ENCODE measurements around the gene FCER2.

FCER2 gene

GRCh38 chr19:7704280-7705060 is 2.5 kb upstream of the FCER2 start:
- no peak for FAIRE-seq
- no peak for DNase-seq (ENCODE audit: insufficient read length, low spot score)

DNA sequence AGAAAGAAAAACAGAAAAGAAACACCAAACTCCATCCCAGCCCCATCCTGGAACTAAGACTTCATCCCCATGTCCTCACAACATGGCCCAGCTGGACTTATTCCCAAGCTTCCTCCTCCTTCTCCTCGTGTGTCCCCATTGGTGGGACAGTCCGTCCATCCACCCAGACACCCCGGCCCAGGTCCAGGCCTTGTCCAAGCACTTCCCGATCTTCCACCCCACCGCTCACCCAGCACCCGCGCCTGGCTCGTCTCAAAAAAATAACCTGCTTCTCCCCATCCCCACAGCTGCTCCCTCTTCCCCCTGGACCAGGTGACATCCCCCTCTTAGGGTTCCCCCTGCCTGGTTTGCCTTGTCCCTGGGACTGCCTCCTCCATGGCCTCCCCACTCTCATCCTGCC is 1.4 kb upstream of the FCER2 start:
- FAIRE-seq (no peak), DNase-seq (ENCODE audit: insufficient read length, low spot score) (no peak)

DNA sequence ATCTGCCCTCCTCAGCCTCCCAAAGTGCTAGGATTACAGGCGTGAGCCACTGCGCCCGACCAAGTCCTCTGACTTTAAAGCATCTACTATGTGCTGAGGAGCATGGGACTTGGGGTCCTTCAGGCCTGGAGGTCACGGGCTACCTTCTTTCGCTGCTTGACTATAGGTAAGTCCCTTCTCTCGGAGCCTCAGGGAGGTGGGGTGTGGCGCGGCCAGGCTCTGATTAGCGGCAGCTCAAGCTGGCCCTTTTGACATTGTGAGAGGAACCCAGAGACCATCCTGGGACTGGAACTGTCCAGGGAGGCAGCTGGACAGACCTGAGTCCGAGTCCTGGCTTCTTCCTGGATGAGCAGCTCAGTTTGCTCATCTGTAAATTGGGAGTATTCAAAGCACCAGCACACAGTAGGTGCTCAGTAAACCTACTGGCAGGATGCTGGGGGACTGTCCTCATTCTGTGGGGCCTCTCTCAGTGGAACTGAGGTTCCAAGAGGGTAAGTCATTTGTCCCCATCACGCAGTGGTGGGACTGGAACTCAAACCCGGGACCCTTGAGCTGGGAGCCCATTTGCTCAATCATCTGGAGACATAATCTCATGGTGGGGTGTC is 780 bp downstream of the FCER2 start:
- no peak for FAIRE-seq
- no peak for DNase-seq (ENCODE audit: insufficient read length, low spot score)

- DNase-seq (ENCODE audit: insufficient read length, low spot score) (no peak), FAIRE-seq (peak; percentile 93)
Observed at GRCh38 chr19:7699417-7700401, 2.2 kb downstream of the FCER2 start.

GRCh38 chr19:7699003-7699402 is 2.9 kb downstream of the FCER2 start:
- DNase-seq (ENCODE audit: insufficient read length, low spot score) (no peak), FAIRE-seq (no peak)

GRCh38 chr19:7698583-7698982 is 3.3 kb downstream of the FCER2 start:
- FAIRE-seq (no peak), DNase-seq (ENCODE audit: insufficient read length, low spot score) (no peak)

GRCh38 chr19:7697721-7698287 is 4.1 kb downstream of the FCER2 start:
- DNase-seq (ENCODE audit: insufficient read length, low spot score) (no peak), FAIRE-seq (no peak)

- no peak for FAIRE-seq
- DNase-seq (ENCODE audit: insufficient read length, low spot score), result no peak
Observed at GRCh38 chr19:7694499-7694898, 7.4 kb downstream of the FCER2 start.

GRCh38 chr19:7692417-7693088 is 9.4 kb downstream of the FCER2 start:
- FAIRE-seq, result no peak
- DNase-seq (ENCODE audit: insufficient read length, low spot score), result no peak

GRCh38 chr19:7691497-7691896 is 10.4 kb downstream of the FCER2 start:
- no peak for DNase-seq (ENCODE audit: insufficient read length, low spot score)
- no peak for FAIRE-seq

DNA sequence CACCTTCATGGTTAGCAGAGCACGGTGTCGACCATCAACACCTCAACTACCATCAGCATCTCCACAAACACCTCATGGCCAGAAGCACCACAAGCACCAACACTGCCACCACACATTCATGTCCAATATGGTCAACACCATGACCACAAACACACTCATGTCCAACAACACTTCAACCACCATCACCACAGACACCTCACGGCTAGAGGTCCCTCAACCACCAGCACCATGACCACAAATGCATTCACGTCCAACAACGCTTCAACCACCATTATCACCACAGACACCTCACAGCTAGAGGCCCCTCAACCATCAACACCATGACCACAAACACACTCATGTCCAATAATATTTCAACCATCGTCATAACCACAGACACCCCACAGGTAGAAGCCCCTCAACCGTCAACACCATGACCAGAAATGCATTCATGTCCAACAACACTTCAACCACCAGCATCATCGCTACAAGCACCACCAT is 11.1 kb downstream of the FCER2 start:
- FAIRE-seq, result peak; percentile 66
- no peak for DNase-seq (ENCODE audit: insufficient read length, low spot score)

DNA sequence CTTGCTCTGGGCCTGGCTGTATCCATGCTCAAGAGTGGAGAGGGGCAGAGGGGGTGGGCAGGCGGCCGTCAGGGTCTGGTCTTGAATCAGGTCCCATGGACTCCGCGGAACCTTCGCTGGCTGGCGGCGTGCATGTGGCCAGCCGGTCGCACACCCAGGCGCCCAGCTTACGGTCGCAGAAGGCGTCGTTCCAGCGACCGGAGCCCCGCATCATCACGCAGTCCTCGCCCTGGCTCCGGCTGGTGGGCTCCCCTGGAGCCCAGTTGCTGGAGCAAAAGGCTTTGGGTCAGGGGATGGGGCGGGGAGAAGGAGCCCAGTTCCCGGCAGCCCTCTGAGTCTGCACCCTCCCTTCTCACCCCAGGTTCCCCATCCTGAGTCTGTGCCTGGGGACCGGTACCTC is 12.8 kb downstream of the FCER2 start:
- no peak for FAIRE-seq
- no peak for DNase-seq (ENCODE audit: insufficient read length, low spot score)

- FAIRE-seq, result no peak
- DNase-seq (ENCODE audit: insufficient read length, low spot score), result no peak
Observed at GRCh38 chr19:7687177-7687576, 14.8 kb downstream of the FCER2 start.

GRCh38 chr19:7685546-7686445 is 16.1 kb downstream of the FCER2 start:
- DNase-seq (ENCODE audit: insufficient read length, low spot score), result no peak
- FAIRE-seq, result no peak

DNA sequence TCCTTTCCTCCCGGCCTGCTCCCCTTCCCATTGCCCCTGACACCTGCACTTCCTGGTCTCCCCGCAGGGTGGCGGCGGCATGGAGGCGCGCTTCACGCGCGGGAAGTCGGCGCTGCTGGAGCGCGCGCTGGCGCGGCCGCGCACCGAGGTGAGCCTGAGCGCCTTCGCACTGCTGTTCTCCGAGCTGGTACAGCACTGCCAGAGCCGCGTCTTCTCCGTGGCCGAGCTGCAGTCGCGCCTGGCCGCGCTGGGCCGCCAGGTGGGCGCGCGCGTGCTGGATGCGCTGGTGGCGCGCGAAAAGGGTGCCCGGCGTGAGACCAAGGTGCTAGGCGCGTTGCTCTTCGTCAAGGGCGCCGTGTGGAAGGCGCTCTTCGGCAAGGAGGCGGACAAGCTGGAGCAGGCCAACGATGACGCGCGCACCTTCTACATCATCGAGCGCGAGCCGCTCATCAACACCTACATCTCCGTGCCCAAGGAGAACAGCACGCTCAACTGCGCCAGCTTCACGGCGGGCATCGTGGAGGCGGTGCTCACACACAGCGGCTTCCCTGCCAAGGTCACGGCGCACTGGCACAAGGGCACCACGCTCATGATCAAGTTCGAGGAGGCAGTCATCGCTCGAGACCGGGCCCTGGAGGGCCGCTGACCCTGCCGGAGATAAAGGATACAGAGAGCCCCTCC is 19.6 kb downstream of the FCER2 start:
- no peak for DNase-seq (ENCODE audit: insufficient read length, low spot score)
- no peak for FAIRE-seq

DNA sequence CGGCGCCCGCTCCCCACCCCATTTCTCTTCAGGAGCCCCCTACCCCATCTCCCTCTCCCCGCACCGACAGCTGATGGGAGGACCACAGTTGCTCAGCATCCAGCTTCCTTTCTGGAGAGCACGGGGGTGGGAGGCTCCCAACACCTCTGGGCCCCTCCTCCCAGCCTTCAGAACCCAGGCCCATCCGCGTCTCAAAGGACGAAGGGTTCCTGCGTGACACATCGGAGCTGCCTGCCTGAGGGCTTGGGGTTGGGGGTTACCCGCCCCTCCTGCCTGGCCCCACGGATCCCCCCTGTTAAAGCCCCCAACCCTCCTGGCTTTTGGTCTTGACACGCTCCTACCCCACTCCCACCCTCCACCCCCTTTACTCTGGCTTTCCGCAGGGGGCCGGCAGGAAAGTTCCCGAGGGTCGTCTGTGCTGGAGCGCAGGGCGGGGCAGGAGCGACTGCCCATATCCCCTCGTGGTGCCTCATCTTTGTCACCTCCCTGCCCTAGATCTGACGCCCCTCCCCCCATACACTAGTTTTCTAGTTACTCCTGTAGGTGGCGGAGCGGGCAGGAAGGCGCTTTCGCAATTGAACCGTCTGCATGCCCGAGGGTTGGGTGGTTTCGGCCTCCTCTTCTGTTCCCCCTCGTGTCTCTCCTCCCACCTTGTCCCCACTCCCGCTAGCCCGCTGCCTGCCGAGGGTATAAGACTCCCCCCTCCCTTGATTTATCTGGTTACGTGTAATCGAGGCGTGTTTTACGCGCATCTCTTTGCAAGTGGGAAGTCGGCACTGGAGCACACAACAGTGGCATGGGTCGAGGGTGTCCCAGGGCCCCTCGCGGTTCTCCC is 20.4 kb downstream of the FCER2 start:
- FAIRE-seq (peak; percentile 86), DNase-seq (ENCODE audit: insufficient read length, low spot score) (peak; percentile 91)

- peak; percentile 89 for DNase-seq (ENCODE audit: insufficient read length, low spot score)
- FAIRE-seq, result peak; percentile 39
Observed at GRCh38 chr19:7680606-7681339, 21.2 kb downstream of the FCER2 start, which contains the start of gene TRAPPC5. Gene TRAPPC5, plus strand, starts transcription at chr19:7680833. Its CDS starts 1,421 bp downstream, at chr19:7682254.
